ENCODE results near the gene ZFP90. TPM values are rescaled to one million over a fixed set of nuclear protein-coding genes. Genes with fewer than 3 reads are reported as not detected.

The ZFP90 gene
- total RNA-seq, 2 donors from 2014 or later, result 20.4 to 33.2 TPM

DNA sequence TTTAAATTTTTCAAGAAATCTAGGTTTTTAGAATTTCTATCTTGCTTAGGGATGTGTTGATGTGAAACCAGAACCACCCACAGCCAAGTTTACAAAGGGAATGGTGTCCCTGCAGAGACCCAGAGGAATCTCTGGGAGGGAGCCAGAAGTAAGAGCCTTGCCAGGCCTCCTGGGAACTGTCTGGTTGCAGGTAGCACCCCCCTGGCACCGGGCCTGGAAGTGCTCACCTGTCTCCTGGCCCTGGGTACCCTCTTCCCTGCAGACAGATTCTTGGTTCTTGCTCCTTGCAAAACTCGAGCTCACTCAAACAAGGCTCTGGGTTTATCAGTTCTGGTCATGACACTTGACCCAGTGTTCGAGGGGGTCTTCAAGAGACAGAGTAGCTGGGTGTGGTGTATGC, 24.6 kb upstream of the ZFP90 start:
- no peak overlapping the region for H3K27ac ChIP-seq (ENCODE audit: low read depth, low read length)
- peaks cover 5% of the 10 kb centered on the region for H3K27me3 ChIP-seq (ENCODE audit: control insufficient read depth, insufficient read depth, low read length, poor library complexity, severe bottlenecking)
- H3K36me3 Mint-ChIP-seq (ENCODE audit: low read depth), result no peaks in the 10 kb centered on the region
- WGBS, 2 experiments (ENCODE audit: insufficient coverage in 1 of 2, insufficient read length in 1 of 2), result 82 to 85% methylated on average over 2 to 3 of the region's 3 CpGs
- TF ChIP-seq, protein P1, sequence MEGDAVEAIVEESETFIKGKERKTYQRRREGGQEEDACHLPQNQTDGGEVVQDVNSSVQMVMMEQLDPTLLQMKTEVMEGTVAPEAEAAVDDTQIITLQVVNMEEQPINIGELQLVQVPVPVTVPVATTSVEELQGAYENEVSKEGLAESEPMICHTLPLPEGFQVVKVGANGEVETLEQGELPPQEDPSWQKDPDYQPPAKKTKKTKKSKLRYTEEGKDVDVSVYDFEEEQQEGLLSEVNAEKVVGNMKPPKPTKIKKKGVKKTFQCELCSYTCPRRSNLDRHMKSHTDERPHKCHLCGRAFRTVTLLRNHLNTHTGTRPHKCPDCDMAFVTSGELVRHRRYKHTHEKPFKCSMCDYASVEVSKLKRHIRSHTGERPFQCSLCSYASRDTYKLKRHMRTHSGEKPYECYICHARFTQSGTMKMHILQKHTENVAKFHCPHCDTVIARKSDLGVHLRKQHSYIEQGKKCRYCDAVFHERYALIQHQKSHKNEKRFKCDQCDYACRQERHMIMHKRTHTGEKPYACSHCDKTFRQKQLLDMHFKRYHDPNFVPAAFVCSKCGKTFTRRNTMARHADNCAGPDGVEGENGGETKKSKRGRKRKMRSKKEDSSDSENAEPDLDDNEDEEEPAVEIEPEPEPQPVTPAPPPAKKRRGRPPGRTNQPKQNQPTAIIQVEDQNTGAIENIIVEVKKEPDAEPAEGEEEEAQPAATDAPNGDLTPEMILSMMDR (conservative IDR thresholded peaks at IDR 0.05), result no peak
- H3K9ac ChIP-seq (ENCODE audit: extremely low read depth, low read length, poor library complexity, severe bottlenecking), result no peak overlapping the region
- H3K9me3 ChIP-seq (ENCODE audit: control insufficient read depth, low read length), result no peaks in the 10 kb centered on the region
- H3K27ac Mint-ChIP-seq, result no peak overlapping the region
- H3K9me3 Mint-ChIP-seq, result no peaks in the 10 kb centered on the region
- H3K4me3 Mint-ChIP-seq, result no peak overlapping the region
- no peaks in the 10 kb centered on the region for H3K4me1 Mint-ChIP-seq
- H3K36me3 ChIP-seq (ENCODE audit: control insufficient read depth, insufficient read depth, low read length), result no peaks in the 10 kb centered on the region
- H3K27me3 Mint-ChIP-seq (ENCODE audit: insufficient read depth), result peaks cover 9% of the 10 kb centered on the region
- no peak for DNase-seq
- H3K4me1 ChIP-seq (ENCODE audit: control insufficient read depth, insufficient read depth, low read length), result no peaks in the 10 kb centered on the region
- no peak overlapping the region for H3K4me3 ChIP-seq (ENCODE audit: low read length)

DNA sequence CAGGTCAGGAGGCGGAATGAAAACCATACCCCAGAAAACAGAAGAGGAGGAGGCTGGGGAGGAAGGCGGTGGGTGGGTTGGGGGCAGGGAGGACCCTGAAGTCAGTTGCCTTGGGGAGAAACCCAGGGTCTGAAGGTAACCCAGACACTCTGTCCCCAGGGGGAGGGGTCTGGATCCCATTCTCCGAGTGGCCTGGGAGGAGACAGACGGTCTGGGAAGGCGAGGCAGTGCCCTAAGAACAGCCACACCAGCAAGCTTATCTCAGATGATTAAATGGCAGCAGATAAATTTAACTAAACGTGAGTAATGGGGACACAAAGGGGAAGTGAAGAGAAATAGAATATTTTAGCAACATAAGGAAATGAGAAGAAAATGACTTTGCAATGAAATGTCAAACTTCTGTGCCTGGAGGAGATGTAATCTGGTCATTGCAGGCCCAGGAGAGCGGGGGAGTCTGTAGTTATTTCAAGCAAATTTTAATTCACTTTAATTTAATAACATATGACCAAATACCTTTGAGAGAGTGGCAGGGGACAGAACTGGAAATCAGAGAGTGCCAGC, 21.4 kb upstream of the ZFP90 start:
- no peak overlapping the region for H3K4me3 ChIP-seq (ENCODE audit: low read length)
- no peaks in the 10 kb centered on the region for H3K4me1 ChIP-seq (ENCODE audit: control insufficient read depth, insufficient read depth, low read length)
- H3K4me1 Mint-ChIP-seq, result peaks cover 1% of the 10 kb centered on the region
- no peak overlapping the region for H3K4me3 Mint-ChIP-seq
- no peaks in the 10 kb centered on the region for H3K36me3 Mint-ChIP-seq (ENCODE audit: low read depth)
- DNase-seq, result no peak
- no peaks in the 10 kb centered on the region for H3K36me3 ChIP-seq (ENCODE audit: control insufficient read depth, insufficient read depth, low read length)
- H3K9me3 ChIP-seq (ENCODE audit: control insufficient read depth, low read length), result no peaks in the 10 kb centered on the region
- H3K9me3 Mint-ChIP-seq, result no peaks in the 10 kb centered on the region
- no peak overlapping the region for H3K9ac ChIP-seq (ENCODE audit: extremely low read depth, low read length, poor library complexity, severe bottlenecking)
- peaks cover 14% of the 10 kb centered on the region for H3K27me3 Mint-ChIP-seq (ENCODE audit: insufficient read depth)
- H3K27me3 ChIP-seq (ENCODE audit: control insufficient read depth, insufficient read depth, low read length, poor library complexity, severe bottlenecking), result no peaks in the 10 kb centered on the region
- H3K27ac ChIP-seq (ENCODE audit: low read depth, low read length), result no peak overlapping the region
- WGBS, 2 experiments (ENCODE audit: insufficient coverage in 1 of 2, insufficient read length in 1 of 2), result 82% methylated on average over 5 to 7 of the region's 7 CpGs
- H3K27ac Mint-ChIP-seq, result no peak overlapping the region
- TF ChIP-seq, protein P1 (conservative IDR thresholded peaks at IDR 0.05), result no peak

DNA sequence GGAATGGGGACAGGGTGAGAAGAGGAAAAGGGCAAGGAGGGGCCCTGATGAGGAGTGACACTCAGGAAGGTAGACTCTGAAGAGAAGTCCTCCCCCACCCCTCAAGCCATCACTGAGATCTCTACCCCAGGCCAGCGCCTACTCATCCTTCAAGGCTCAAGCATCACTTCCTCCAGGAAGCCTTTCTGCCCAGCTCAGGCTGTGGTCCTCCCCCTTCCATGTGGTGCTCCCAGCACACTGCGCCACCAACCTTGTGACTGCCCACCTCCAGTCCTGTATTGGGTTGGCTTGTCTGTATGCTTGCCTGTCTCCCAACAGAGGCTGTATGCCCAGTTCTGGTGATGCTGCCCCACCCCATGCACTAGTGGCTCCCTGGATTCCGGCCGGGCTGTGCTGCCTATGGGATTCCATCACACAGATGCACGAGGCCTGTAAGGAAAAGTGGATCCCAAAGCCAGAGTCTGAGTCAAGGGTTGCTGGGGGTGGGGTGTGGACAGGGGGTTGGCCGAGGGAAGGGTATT, 19.8 kb upstream of the ZFP90 start:
- Mint-ChIP-seq H3K4me3 (no peak overlapping the region), H3K36me3 (ENCODE audit: low read depth) (no peaks in the 10 kb centered on the region), H3K4me1 (peaks cover 1% of the 10 kb centered on the region), H3K9me3 (no peaks in the 10 kb centered on the region), H3K27me3 (ENCODE audit: insufficient read depth) (peaks cover 22% of the 10 kb centered on the region), H3K27ac (no peak overlapping the region)
- no peaks in the 10 kb centered on the region for H3K36me3 ChIP-seq (ENCODE audit: control insufficient read depth, insufficient read depth, low read length)
- H3K9me3 ChIP-seq (ENCODE audit: control insufficient read depth, low read length), result no peaks in the 10 kb centered on the region
- H3K27ac ChIP-seq (ENCODE audit: low read depth, low read length), result no peak overlapping the region
- no peak overlapping the region for H3K9ac ChIP-seq (ENCODE audit: extremely low read depth, low read length, poor library complexity, severe bottlenecking)
- DNase-seq, result no peak
- no peak overlapping the region for H3K4me3 ChIP-seq (ENCODE audit: low read length)
- 92 to 100% methylated on average over 1 to 6 of the region's 6 CpGs for WGBS, 2 experiments (ENCODE audit: insufficient coverage in 1 of 2, insufficient read length in 1 of 2)
- H3K27me3 ChIP-seq (ENCODE audit: control insufficient read depth, insufficient read depth, low read length, poor library complexity, severe bottlenecking), result no peaks in the 10 kb centered on the region
- no peaks in the 10 kb centered on the region for H3K4me1 ChIP-seq (ENCODE audit: control insufficient read depth, insufficient read depth, low read length)
- TF ChIP-seq, protein P1 (conservative IDR thresholded peaks at IDR 0.05), result no peak

Measured in endodermal cell (in vitro differentiated cells).